ENCODE results near the gene RBP3.

The RBP3 gene

GRCh38 chr10:47388879-47389278, 40.7 kb downstream of the RBP3 start:
- FAIRE-seq (no peak), DNase-seq (ENCODE audit: insufficient read length, low spot score) (no peak)
- no peak for TF ChIP-seq CTCF (IDR thresholded peaks at IDR 0.05; ENCODE audit: insufficient read depth, missing control alignments)

GRCh38 chr10:47389619-47390018, 41.5 kb downstream of the RBP3 start:
- no peak for TF ChIP-seq CTCF (IDR thresholded peaks at IDR 0.05; ENCODE audit: insufficient read depth, missing control alignments)
- no peak for FAIRE-seq

GRCh38 chr10:47396311-47396717, 48.2 kb downstream of the RBP3 start:
- TF ChIP-seq CTCF (IDR thresholded peaks at IDR 0.05; ENCODE audit: insufficient read depth, missing control alignments) = no peak
- no peak for DNase-seq (ENCODE audit: insufficient read length, low spot score)
- FAIRE-seq = no peak

More at GRCh38 chr10:47389619-47390018, 41.5 kb downstream of the RBP3 start:
- DNase-seq (ENCODE audit: insufficient read length, low spot score) = no peak

GRCh38 chr10:47397256-47397655, 49.1 kb downstream of the RBP3 start:
- TF ChIP-seq CTCF (IDR thresholded peaks at IDR 0.05; ENCODE audit: insufficient read depth, missing control alignments) = no peak
- FAIRE-seq (no peak), DNase-seq (ENCODE audit: insufficient read length, low spot score) (no peak)

- TF ChIP-seq CTCF (IDR thresholded peaks at IDR 0.05; ENCODE audit: insufficient read depth, missing control alignments) = no peak
- FAIRE-seq (no peak), DNase-seq (ENCODE audit: insufficient read length, low spot score) (no peak)
Observed at GRCh38 chr10:47400251-47400650, 52.1 kb downstream of the RBP3 start.

GRCh38 chr10:47400786-47401185, 52.6 kb downstream of the RBP3 start:
- FAIRE-seq = no peak
- no peak for DNase-seq (ENCODE audit: insufficient read length, low spot score)
- TF ChIP-seq CTCF (IDR thresholded peaks at IDR 0.05; ENCODE audit: insufficient read depth, missing control alignments) = no peak

GRCh38 chr10:47401210-47401609, 53.0 kb downstream of the RBP3 start:
- DNase-seq (ENCODE audit: insufficient read length, low spot score) (no peak), FAIRE-seq (no peak)
- TF ChIP-seq CTCF (IDR thresholded peaks at IDR 0.05; ENCODE audit: insufficient read depth, missing control alignments) = no peak
